ENCODE data around the gene ACTRT2. TPM values are rescaled to one million over a fixed set of nuclear protein-coding genes. Genes with fewer than 3 reads are reported as not detected.

ACTRT2 gene
- polyA plus RNA-seq, 1 donor (not counting 4 experiments of a cell fraction or from before 2014, with no cell fraction given), result not detected

DNA sequence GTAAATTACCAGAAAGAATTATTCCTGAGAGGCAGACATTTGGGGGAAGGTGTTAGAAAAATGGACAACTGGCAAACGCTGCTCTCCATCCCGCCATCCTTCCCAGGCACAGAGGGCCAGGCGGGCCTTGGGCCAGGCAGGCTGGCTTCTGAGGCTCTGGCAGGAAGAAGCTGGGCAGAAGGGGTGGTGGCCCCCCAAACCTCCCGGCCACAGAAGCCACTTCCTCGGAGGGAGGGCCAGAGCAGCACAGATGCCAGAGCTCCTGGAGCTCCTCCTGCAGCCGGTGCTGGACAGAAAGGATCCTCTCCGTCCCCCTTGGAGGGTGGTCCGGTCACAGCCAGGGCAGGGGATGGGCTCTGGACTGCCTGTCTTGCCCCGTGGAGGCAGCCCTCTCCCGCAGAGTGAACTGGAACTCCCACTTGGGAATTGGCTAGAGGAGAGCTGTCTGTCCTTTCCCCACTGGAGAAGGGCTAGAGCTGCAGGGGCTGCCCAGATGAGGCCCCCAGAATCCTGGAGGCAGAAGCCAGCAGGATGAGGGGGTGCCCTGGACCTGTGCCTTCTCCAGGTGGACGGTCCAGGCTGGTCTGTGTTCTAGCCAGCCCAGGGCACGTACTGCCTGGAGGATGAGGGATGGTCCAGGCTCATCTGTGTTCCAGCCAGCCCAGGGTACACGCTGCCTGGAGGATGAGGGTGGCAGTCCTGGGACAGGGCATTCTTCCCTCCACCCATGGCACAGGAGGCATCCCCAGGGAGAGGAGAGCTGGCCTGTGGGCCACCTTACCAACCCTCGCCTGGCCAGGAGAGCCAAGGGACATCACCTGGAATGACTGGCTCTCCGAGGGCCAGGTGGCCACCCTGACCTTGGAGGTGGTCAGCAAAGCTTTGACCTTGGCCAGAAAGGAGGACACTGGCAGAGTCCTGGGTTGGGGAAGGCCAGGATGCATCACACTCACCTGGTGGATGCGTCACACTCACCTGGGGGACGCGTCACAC lies 47.4 kb upstream of the ACTRT2 start:
- no peak overlapping the region for H2AFZ ChIP-seq (ENCODE audit: control insufficient read depth, low read length)
- no peak overlapping the region for H3K9ac ChIP-seq (ENCODE audit: control insufficient read depth, extremely low read depth, insufficient read depth, low read length)
- H3K4me2 ChIP-seq (ENCODE audit: control insufficient read depth, extremely low read depth, insufficient read depth, low read depth, low read length), result no peak overlapping the region
- H3K79me2 ChIP-seq (ENCODE audit: control insufficient read depth, insufficient read depth, low read length), result no peaks in the 10 kb centered on the region
- no peak overlapping the region for H3K4me3 ChIP-seq (ENCODE audit: control insufficient read depth in 2 of 3, extremely low read depth in 1 of 3, insufficient read depth in 2 of 3, low read depth in 1 of 3, low read length in 3 of 3)
- TF ChIP-seq EZH2 (IDR thresholded peaks at IDR 0.05; ENCODE audit: low read length), result no peak
- TF ChIP-seq, protein P1, sequence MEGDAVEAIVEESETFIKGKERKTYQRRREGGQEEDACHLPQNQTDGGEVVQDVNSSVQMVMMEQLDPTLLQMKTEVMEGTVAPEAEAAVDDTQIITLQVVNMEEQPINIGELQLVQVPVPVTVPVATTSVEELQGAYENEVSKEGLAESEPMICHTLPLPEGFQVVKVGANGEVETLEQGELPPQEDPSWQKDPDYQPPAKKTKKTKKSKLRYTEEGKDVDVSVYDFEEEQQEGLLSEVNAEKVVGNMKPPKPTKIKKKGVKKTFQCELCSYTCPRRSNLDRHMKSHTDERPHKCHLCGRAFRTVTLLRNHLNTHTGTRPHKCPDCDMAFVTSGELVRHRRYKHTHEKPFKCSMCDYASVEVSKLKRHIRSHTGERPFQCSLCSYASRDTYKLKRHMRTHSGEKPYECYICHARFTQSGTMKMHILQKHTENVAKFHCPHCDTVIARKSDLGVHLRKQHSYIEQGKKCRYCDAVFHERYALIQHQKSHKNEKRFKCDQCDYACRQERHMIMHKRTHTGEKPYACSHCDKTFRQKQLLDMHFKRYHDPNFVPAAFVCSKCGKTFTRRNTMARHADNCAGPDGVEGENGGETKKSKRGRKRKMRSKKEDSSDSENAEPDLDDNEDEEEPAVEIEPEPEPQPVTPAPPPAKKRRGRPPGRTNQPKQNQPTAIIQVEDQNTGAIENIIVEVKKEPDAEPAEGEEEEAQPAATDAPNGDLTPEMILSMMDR (optimal IDR thresholded peaks at IDR 0.05 in 1 of 3, IDR thresholded peaks at IDR 0.05 in 1 of 3, conservative IDR thresholded peaks at IDR 0.05 in 1 of 3; ENCODE audit: extremely low read depth in 1 of 3, insufficient read depth in 2 of 3, low read length in 3 of 3), result no peak
- dilution Hi-C loops (cut with MboI; ENCODE audit: extremely low pct_ligation_motif_present, low sequenced_read_pairs), result no loop called here
- H3K36me3 ChIP-seq (ENCODE audit: control insufficient read depth in 2 of 2, extremely low read depth in 1 of 2, insufficient read depth in 2 of 2, low read length in 2 of 2), result no peaks in the 10 kb centered on the region
- no peaks in the 10 kb centered on the region for H3K4me1 ChIP-seq (ENCODE audit: control insufficient read depth, extremely low read depth, insufficient read depth, low read length)
- H3K9me1 ChIP-seq (ENCODE audit: control insufficient read depth, extremely low read depth, insufficient read depth, low read length), result no peaks in the 10 kb centered on the region
- H3K27ac ChIP-seq (ENCODE audit: control insufficient read depth, insufficient read depth, low read length), result no peak overlapping the region
- DNase-seq (ENCODE audit: low read depth, low spot score), result no peak
- peaks cover 9% of the 10 kb centered on the region for H3K9me3 ChIP-seq (ENCODE audit: control insufficient read depth, low read depth, low read length)
- H4K20me1 ChIP-seq (ENCODE audit: control insufficient read depth, extremely low read depth, insufficient read depth, low read length), result no peaks in the 10 kb centered on the region
- H3K27me3 ChIP-seq (ENCODE audit: control insufficient read depth, extremely low read depth, insufficient read depth, low read length), result no peaks in the 10 kb centered on the region
- FAIRE-seq, result no peak

DNA sequence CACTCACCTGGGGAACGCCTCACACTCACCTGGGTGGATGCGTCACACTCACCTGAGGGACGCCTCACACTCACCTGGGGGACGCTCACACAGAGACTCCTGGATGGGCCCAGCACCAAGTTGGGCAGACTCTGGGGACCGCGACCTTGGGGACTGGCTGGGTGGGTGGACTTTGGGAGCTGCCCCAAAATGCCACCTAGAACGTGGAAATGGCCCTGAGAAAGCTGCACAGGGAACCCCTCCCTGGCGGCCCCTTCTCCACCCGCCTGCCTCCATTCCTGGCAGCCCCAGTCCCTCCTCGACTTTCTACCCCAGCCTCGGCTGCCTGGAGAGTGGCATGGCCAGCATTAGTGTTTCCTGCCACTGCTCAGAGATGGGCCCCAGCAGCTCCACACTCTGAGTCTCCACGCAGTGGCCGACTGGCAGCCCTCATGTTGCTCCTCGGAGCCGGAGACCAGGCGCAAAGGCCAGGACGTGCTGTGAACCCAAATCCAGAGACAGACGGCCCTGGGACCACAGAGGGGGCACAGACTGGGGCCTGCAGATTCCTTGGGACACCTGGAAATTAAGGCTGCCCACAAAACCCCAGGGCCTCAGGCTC lies 46.5 kb upstream of the ACTRT2 start:
- Histone ChIP-seq H3K4me1 (ENCODE audit: control insufficient read depth, extremely low read depth, insufficient read depth, low read length) (no peaks in the 10 kb centered on the region), H3K36me3 (ENCODE audit: control insufficient read depth in 2 of 2, extremely low read depth in 1 of 2, insufficient read depth in 2 of 2, low read length in 2 of 2) (no peaks in the 10 kb centered on the region), H3K27me3 (ENCODE audit: control insufficient read depth, extremely low read depth, insufficient read depth, low read length) (no peaks in the 10 kb centered on the region), H2AFZ (ENCODE audit: control insufficient read depth, low read length) (no peak overlapping the region), H3K27ac (ENCODE audit: control insufficient read depth, insufficient read depth, low read length) (no peak overlapping the region), H3K9me1 (ENCODE audit: control insufficient read depth, extremely low read depth, insufficient read depth, low read length) (no peaks in the 10 kb centered on the region), H3K79me2 (ENCODE audit: control insufficient read depth, insufficient read depth, low read length) (no peaks in the 10 kb centered on the region), H3K9ac (ENCODE audit: control insufficient read depth, extremely low read depth, insufficient read depth, low read length) (no peak overlapping the region), H4K20me1 (ENCODE audit: control insufficient read depth, extremely low read depth, insufficient read depth, low read length) (no peaks in the 10 kb centered on the region), H3K4me2 (ENCODE audit: control insufficient read depth, extremely low read depth, insufficient read depth, low read depth, low read length) (no peak overlapping the region), H3K9me3 (ENCODE audit: control insufficient read depth, low read depth, low read length) (peaks cover 8% of the 10 kb centered on the region), H3K4me3 (ENCODE audit: control insufficient read depth in 2 of 3, extremely low read depth in 1 of 3, insufficient read depth in 2 of 3, low read depth in 1 of 3, low read length in 3 of 3) (no peak overlapping the region)
- FAIRE-seq (no peak), DNase-seq (ENCODE audit: low read depth, low spot score) (no peak)
- TF ChIP-seq EZH2 (IDR thresholded peaks at IDR 0.05; ENCODE audit: low read length), result no peak
- TF ChIP-seq, protein P1 (optimal IDR thresholded peaks at IDR 0.05 in 1 of 3, IDR thresholded peaks at IDR 0.05 in 1 of 3, conservative IDR thresholded peaks at IDR 0.05 in 1 of 3; ENCODE audit: extremely low read depth in 1 of 3, insufficient read depth in 2 of 3, low read length in 3 of 3), result no peak
- dilution Hi-C loops (cut with MboI; ENCODE audit: extremely low pct_ligation_motif_present, low sequenced_read_pairs), result no loop called here
